Caco-2 (cell line): ENCODE measurements around the gene GPRIN1. TPM values are rescaled to one million over a fixed set of nuclear protein-coding genes. Genes with fewer than 3 reads are reported as not detected.

Experiments used
- BruUV-seq: library from RNA; stranded (reverse); fragments of 400-500 nt; replicated peaks from 2 replicates; lab custom pipeline; 2021; lab: Mats Ljungman, UMichigan
- CTCF ChIA-PET: fragments of 300-600 bp; sonication (Branson Sonifier 250); formaldehyde crosslinking; loops from one replicate; lab custom pipeline; 2022; ENCODE audit warnings: antibody characterized with exemption; lab: Charles Lee
- POLR2A ChIA-PET: fragments of 300-600 bp; sonication (Branson Sonifier 250); formaldehyde crosslinking; loops from one replicate; lab custom pipeline; 2022; ENCODE audit warnings: antibody characterized with exemption; lab: Charles Lee
- DNase-seq, 2 experiments: peaks; one replicate each; pipeline versions ENCODE4 v3.0.0 to v3.0.0-alpha.2; 2020 to 2022
- H3K27me3 ChIP-seq: replicated peaks from 2 replicates; pipeline ENCODE4 v1.6.0; 2011; ENCODE audit warnings: low read length; ENCODE audit not compliant: control insufficient read depth, insufficient read depth
- H3K36me3 ChIP-seq: 2 replicates; pipeline ENCODE4 v1.5.1; 2011; ENCODE audit warnings: low read length; ENCODE audit not compliant: control insufficient read depth, insufficient read depth
- H3K4me1 ChIP-seq: fragments of 250-450 bp; sonication (Bioruptor Pico); 2 replicates; pipeline ENCODE4 v1.5.1; 2020; ENCODE audit warnings: mild to moderate bottlenecking
- H3K4me3 ChIP-seq: 2 replicates; pipeline ENCODE4 v1.5.1; 2011; ENCODE audit warnings: low read depth, mild to moderate bottlenecking, control low read depth, low read length
- H3K9me3 ChIP-seq: fragments of 250-450 bp; sonication (Bioruptor Pico); 2 replicates; pipeline ENCODE4 v1.5.1; 2020; ENCODE audit warnings: mild to moderate bottlenecking, moderate library complexity
- H3K27ac Mint-ChIP-seq: one replicate; pipeline ENCODE4 v1.8.0; 2022; ENCODE audit warnings: mixed read lengths; ENCODE audit not compliant: unreplicated experiment
- H3K27me3 Mint-ChIP-seq: one replicate; pipeline ENCODE4 v1.8.0; 2022; ENCODE audit warnings: mixed read lengths; ENCODE audit not compliant: insufficient read depth, unreplicated experiment
- H3K36me3 Mint-ChIP-seq: one replicate; pipeline ENCODE4 v1.8.0; 2022; ENCODE audit warnings: mild to moderate bottlenecking, mixed read lengths; ENCODE audit not compliant: insufficient read depth, unreplicated experiment
- H3K4me1 Mint-ChIP-seq: one replicate; pipeline ENCODE4 v1.8.0; 2022; ENCODE audit warnings: low read depth, mixed read lengths; ENCODE audit not compliant: unreplicated experiment
- H3K4me3 Mint-ChIP-seq: one replicate; pipeline ENCODE4 v1.8.0; 2022; ENCODE audit warnings: mild to moderate bottlenecking, moderate library complexity, mixed read lengths; ENCODE audit not compliant: unreplicated experiment
- H3K9me3 Mint-ChIP-seq: one replicate; pipeline ENCODE4 v1.8.0; 2022; ENCODE audit warnings: mixed read lengths; ENCODE audit not compliant: unreplicated experiment
- CTCF ChIP-seq, 2 experiments: fragments of 200-600 bp in 1 of 2; IDR thresholded peaks; 1 replicate in 1 of 2; 2 replicates in 1 of 2; pipeline versions ENCODE4 v1.5.1 to v1.8.0; 2011 to 2022; ENCODE audit warnings: antibody characterized with exemption in 1 of 2, control low read depth in 1 of 2, inconsistent platforms in 1 of 2, low read depth in 1 of 2, low read length in 1 of 2, mild to moderate bottlenecking in 1 of 2, moderate library complexity in 1 of 2; ENCODE audit not compliant: insufficient read depth in 1 of 2, severe bottlenecking in 1 of 2, unreplicated experiment in 1 of 2
- intact Hi-C: fragments of 100-400 bp; cut with micrococcal nuclease; formaldehyde crosslinking; loops from one replicate; pipeline ENCODE4 v1.10.0; 2022; ENCODE audit not compliant: unreplicated experiment
- total RNA-seq: library from RNA; stranded (reverse); gene quantifications from 2 replicates; pipeline ENCODE4 v1.2.3, GENCODE V29; 2022

The GPRIN1 gene
- total RNA-seq, 1 experiment from 2014 or later = 3.9 TPM

GRCh38 chr5:176575488-176576422, 34.2 kb downstream of the GPRIN1 start:
- H3K27ac Mint-ChIP-seq = no peak overlapping the region
- BruUV-seq = no TSS peak
- no peak for TF ChIP-seq CTCF (IDR thresholded peaks at IDR 0.05; ENCODE audit: insufficient read depth in 1 of 2, low read depth in 1 of 2, low read length in 1 of 2, severe bottlenecking in 1 of 2, unreplicated experiment in 1 of 2)

GRCh38 chr5:176575066-176575465, 34.9 kb downstream of the GPRIN1 start:
- Histone ChIP-seq H3K9me3 (no peaks in the 10 kb centered on the region), H3K4me3 (no peak overlapping the region), H3K4me1 (no peaks in the 10 kb centered on the region), H3K36me3 (no peaks in the 10 kb centered on the region), H3K27me3 (no peaks in the 10 kb centered on the region)
- no peak for TF ChIP-seq CTCF (IDR thresholded peaks at IDR 0.05; ENCODE audit: insufficient read depth in 1 of 2, low read depth in 1 of 2, low read length in 1 of 2, severe bottlenecking in 1 of 2, unreplicated experiment in 1 of 2)
- no peak for DNase-seq
- ChIA-PET CTCF (no interaction called here), POLR2A (no interaction called here)
- intact Hi-C loops = no loop called here
- H3K27ac Mint-ChIP-seq = no peak overlapping the region
- H3K27me3 Mint-ChIP-seq = peaks cover 8% of the 10 kb centered on the region
- H3K4me3 Mint-ChIP-seq = no peak overlapping the region
- no peaks in the 10 kb centered on the region for H3K36me3 Mint-ChIP-seq
- H3K9me3 Mint-ChIP-seq = no peaks in the 10 kb centered on the region
- peaks cover 6% of the 10 kb centered on the region for H3K4me1 Mint-ChIP-seq
- no TSS peak for BruUV-seq

More at GRCh38 chr5:176575488-176576422, 34.2 kb downstream of the GPRIN1 start:
- intact Hi-C loops = no loop called here
- Mint-ChIP-seq H3K4me3 (no peak overlapping the region), H3K27me3 (peaks cover 9% of the 10 kb centered on the region), H3K36me3 (no peaks in the 10 kb centered on the region), H3K4me1 (peaks cover 6% of the 10 kb centered on the region), H3K9me3 (no peaks in the 10 kb centered on the region)
- Histone ChIP-seq H3K9me3 (no peaks in the 10 kb centered on the region), H3K27me3 (no peaks in the 10 kb centered on the region), H3K4me1 (no peaks in the 10 kb centered on the region), H3K36me3 (no peaks in the 10 kb centered on the region), H3K4me3 (no peak overlapping the region)
- POLR2A ChIA-PET = no interaction called here
- CTCF ChIA-PET = no interaction called here
- no peak for DNase-seq

GRCh38 chr5:176574297-176574591, 35.7 kb downstream of the GPRIN1 start:
- CTCF ChIA-PET = no interaction called here
- Histone ChIP-seq H3K4me3 (no peak overlapping the region), H3K36me3 (no peaks in the 10 kb centered on the region), H3K9me3 (no peaks in the 10 kb centered on the region), H3K27me3 (no peaks in the 10 kb centered on the region), H3K4me1 (no peaks in the 10 kb centered on the region)
- intact Hi-C loops = loop anchor here (1.0 kb wide), 1 partner anchor 45 kb away; no protein-coding TSS in a partner anchor
- no peaks in the 10 kb centered on the region for H3K9me3 Mint-ChIP-seq
- H3K27me3 Mint-ChIP-seq = peaks cover 3% of the 10 kb centered on the region
- no peak overlapping the region for H3K4me3 Mint-ChIP-seq
- H3K27ac Mint-ChIP-seq = no peak overlapping the region
- DNase-seq = no peak
- peaks cover 6% of the 10 kb centered on the region for H3K4me1 Mint-ChIP-seq
- no peaks in the 10 kb centered on the region for H3K36me3 Mint-ChIP-seq
- BruUV-seq = no TSS peak
- no peak for TF ChIP-seq CTCF (IDR thresholded peaks at IDR 0.05; ENCODE audit: insufficient read depth in 1 of 2, low read depth in 1 of 2, low read length in 1 of 2, severe bottlenecking in 1 of 2, unreplicated experiment in 1 of 2)
- POLR2A ChIA-PET = no interaction called here
